C4-2B (cell line): ENCODE results near the gene TIGIT.

Source experiments
- ZFX ChIP-seq: fragments of 450-650 bp; IDR thresholded peaks from 2 replicates; pipeline ENCODE4 v1.6.1; 2017
- TF ChIP-seq, protein P1 (sequence below): fragments of 450-650 bp; conservative IDR thresholded peaks from 2 replicates; pipeline ENCODE4 v1.5.1; 2017; ENCODE audit warnings: mild to moderate bottlenecking

DNA sequence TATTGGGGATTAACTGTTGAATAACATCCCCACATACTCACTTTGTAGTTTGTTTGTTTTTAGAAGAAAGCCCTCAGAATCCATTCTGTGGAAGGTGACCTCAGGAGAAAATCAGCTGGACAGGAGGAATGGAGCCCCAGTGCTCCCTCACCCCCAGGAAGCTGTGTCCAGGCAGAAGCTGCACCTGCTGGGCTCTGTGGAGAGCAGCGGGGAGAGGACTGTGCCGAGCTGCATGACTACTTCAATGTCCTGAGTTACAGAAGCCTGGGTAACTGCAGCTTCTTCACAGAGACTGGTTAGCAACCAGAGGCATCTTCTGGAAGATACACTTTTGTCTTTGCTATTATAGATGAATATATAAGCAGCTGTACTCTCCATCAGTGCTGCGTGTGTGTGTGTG is 14.0 kb downstream of the TIGIT start:
- TF ChIP-seq, protein P1, sequence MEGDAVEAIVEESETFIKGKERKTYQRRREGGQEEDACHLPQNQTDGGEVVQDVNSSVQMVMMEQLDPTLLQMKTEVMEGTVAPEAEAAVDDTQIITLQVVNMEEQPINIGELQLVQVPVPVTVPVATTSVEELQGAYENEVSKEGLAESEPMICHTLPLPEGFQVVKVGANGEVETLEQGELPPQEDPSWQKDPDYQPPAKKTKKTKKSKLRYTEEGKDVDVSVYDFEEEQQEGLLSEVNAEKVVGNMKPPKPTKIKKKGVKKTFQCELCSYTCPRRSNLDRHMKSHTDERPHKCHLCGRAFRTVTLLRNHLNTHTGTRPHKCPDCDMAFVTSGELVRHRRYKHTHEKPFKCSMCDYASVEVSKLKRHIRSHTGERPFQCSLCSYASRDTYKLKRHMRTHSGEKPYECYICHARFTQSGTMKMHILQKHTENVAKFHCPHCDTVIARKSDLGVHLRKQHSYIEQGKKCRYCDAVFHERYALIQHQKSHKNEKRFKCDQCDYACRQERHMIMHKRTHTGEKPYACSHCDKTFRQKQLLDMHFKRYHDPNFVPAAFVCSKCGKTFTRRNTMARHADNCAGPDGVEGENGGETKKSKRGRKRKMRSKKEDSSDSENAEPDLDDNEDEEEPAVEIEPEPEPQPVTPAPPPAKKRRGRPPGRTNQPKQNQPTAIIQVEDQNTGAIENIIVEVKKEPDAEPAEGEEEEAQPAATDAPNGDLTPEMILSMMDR, result no peak
- TF ChIP-seq ZFX, result no peak
